ENCODE measurements around the gene LPIN3.

DNA sequence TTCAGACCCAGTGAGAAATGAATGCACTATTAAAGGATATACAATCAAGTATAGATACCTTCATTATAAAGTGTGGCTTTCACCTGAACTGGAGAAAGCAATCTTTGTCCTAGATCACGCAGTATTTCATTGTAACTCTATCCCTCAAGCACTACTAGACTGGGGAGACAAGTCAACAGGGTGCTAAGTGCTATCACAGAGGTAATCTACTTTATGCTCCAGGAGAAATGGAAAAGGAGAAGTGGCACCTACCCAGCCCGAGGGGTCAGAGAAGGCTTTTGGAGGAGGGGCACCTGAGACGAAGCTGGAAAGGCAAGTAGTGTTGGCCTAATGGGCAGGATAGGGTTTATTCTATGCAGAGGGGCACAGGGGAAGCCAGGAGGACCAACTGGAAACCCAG, 40.2 kb upstream of the LPIN3 start:
- TF ChIP-seq POLR2A (IDR thresholded peaks at IDR 0.05; ENCODE audit: low read depth, low read length) (no peak), POLR2AphosphoS5 (IDR thresholded peaks at IDR 0.05; ENCODE audit: low read depth, low read length) (no peak), PAX5 (IDR thresholded peaks at IDR 0.05; ENCODE audit: insufficient read depth, low read length, severe bottlenecking) (no peak), TAF1 (IDR thresholded peaks at IDR 0.05; ENCODE audit: low read depth, low read length) (no peak), SPI1 (IDR thresholded peaks at IDR 0.05; ENCODE audit: low read depth, low read length) (peak; percentile 54), POU2F2 (IDR thresholded peaks at IDR 0.05; ENCODE audit: low read depth, low read length) (no peak)
